ENCODE results near the gene TMEM131.

DNA sequence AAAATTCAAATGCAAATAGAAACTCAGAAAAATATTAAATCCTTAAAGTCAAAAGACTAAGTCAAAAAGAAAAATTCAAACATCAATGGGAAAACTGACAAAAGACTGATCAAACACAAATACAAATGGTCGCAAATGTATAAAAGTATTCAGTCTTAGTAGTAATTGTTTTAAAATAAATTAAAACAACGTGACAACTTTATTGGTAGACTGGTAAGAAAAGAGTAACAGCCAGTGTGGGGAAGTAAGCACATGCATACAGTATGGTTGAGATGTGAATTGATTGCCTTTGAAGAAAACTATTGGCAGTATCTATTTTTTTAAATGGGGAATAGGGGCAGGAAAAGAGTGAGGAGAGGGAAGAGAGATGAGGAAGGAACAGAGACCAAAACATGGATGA, 9.8 kb downstream of the TMEM131 start:
- TF ChIP-seq, protein P1, sequence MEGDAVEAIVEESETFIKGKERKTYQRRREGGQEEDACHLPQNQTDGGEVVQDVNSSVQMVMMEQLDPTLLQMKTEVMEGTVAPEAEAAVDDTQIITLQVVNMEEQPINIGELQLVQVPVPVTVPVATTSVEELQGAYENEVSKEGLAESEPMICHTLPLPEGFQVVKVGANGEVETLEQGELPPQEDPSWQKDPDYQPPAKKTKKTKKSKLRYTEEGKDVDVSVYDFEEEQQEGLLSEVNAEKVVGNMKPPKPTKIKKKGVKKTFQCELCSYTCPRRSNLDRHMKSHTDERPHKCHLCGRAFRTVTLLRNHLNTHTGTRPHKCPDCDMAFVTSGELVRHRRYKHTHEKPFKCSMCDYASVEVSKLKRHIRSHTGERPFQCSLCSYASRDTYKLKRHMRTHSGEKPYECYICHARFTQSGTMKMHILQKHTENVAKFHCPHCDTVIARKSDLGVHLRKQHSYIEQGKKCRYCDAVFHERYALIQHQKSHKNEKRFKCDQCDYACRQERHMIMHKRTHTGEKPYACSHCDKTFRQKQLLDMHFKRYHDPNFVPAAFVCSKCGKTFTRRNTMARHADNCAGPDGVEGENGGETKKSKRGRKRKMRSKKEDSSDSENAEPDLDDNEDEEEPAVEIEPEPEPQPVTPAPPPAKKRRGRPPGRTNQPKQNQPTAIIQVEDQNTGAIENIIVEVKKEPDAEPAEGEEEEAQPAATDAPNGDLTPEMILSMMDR (conservative IDR thresholded peaks at IDR 0.05): no peak
- TF ChIP-seq EZH2 (IDR thresholded peaks at IDR 0.05; ENCODE audit: low read depth): no peak

Data from PC-9 (cell line).